Fibroblast of lung (primary cell): ENCODE results near the gene TCF12. TPM values are rescaled to one million over a fixed set of nuclear protein-coding genes. Genes with fewer than 3 reads are reported as not detected.

Experiments used
- DNase-seq, 2 donors: peaks; one replicate each; pipeline versions ENCODE4 v3.0.0 to v3.0.0-alpha.2; 2010; ENCODE audit warnings: low read depth in 2 of 2
- H2AFZ ChIP-seq: 2 replicates; pipeline ENCODE4 v1.5.1; 2012; ENCODE audit warnings: low read length, control low read depth, inconsistent platforms
- H3K27ac ChIP-seq: 2 replicates; pipeline ENCODE4 v1.5.1; 2011; ENCODE audit warnings: low read length, control low read depth; ENCODE audit not compliant: insufficient read depth
- H3K27me3 ChIP-seq: 2 replicates; pipeline ENCODE4 v1.5.1; 2011; ENCODE audit warnings: mild to moderate bottlenecking, low read length; ENCODE audit not compliant: control insufficient read depth, insufficient read depth
- H3K36me3 ChIP-seq: 2 replicates; pipeline ENCODE4 v1.5.1; 2011; ENCODE audit warnings: low read length; ENCODE audit not compliant: control insufficient read depth, insufficient read depth
- H3K4me1 ChIP-seq: 2 replicates; pipeline ENCODE4 v1.5.1; 2011; ENCODE audit warnings: low read length; ENCODE audit not compliant: control insufficient read depth, insufficient read depth; ENCODE audit errors: extremely low read depth
- H3K4me2 ChIP-seq: 2 replicates; pipeline ENCODE4 v1.5.1; 2011; ENCODE audit warnings: low read length, control low read depth; ENCODE audit not compliant: insufficient read depth; ENCODE audit errors: extremely low read depth
- H3K4me3 ChIP-seq, 4 experiments: fragments of 200-600 bp in 1 of 4; sonication (generic) in 1 of 4; replicated peaks in 1 of 4; 2 replicates each; pipeline ENCODE4 v1.5.1; 2011 to 2016; ENCODE audit warnings: low read length in 4 of 4, low read depth in 3 of 4, mild to moderate bottlenecking in 3 of 4, control low read depth in 2 of 4, inconsistent platforms in 1 of 4, mixed read lengths in 1 of 4; ENCODE audit not compliant: insufficient read depth in 1 of 4; ENCODE audit errors: control extremely low read depth in 1 of 4
- H3K79me2 ChIP-seq: 2 replicates; pipeline ENCODE4 v1.5.1; 2012; ENCODE audit warnings: mild to moderate bottlenecking, low read length, inconsistent platforms; ENCODE audit not compliant: control insufficient read depth, insufficient read depth
- H3K9ac ChIP-seq: 2 replicates; pipeline ENCODE4 v1.5.1; 2011; ENCODE audit warnings: mild to moderate bottlenecking, low read length, control low read depth; ENCODE audit not compliant: insufficient read depth
- H3K9me3 ChIP-seq: 2 replicates; pipeline ENCODE4 v1.5.1; 2012; ENCODE audit warnings: low read depth, low read length; ENCODE audit not compliant: control insufficient read depth, insufficient read depth
- H4K20me1 ChIP-seq: 2 replicates; pipeline ENCODE4 v1.5.1; 2011; ENCODE audit warnings: low read length; ENCODE audit not compliant: control insufficient read depth, insufficient read depth; ENCODE audit errors: extremely low read depth
- EZH2 ChIP-seq: IDR thresholded peaks from 2 replicates; pipeline ENCODE4 v1.5.1; 2012; ENCODE audit warnings: low read length, control low read depth, mild to moderate bottlenecking; ENCODE audit errors: missing control alignments
- polyA plus RNA-seq, 2 donors: library from polyadenylated mRNA; depleted of rRNA in 1 of 2; stranded (reverse) in 1 of 2; unstranded in 1 of 2; fragments of >200 nt; gene quantifications; 2 replicates each; pipeline ENCODE4 v1.2.1, GENCODE V29; 2011 to 2012; ENCODE audit warnings: missing spikeins in 1 of 2
- total RNA-seq: library from RNA; depleted of rRNA; stranded (reverse); fragments of >200 nt; gene quantifications from 2 replicates; pipeline ENCODE4 v1.2.1, GENCODE V29; 2014
- TF ChIP-seq, protein P1 (sequence below), 2 donors: IDR thresholded peaks in 1 of 2; conservative IDR thresholded peaks in 1 of 2; 1 replicate in 1 of 2; 2 replicates in 1 of 2; pipeline ENCODE4 v1.5.1; 2011 to 2012; ENCODE audit warnings: low read length in 2 of 2, control low read depth in 1 of 2, inconsistent platforms in 1 of 2, low read depth in 1 of 2, mild to moderate bottlenecking in 1 of 2

The TCF12 gene
- total and polyA plus RNA-seq, 2 donors (not counting 1 experiment from before 2014, with no cell fraction given) = 105 to 232 TPM

- Histone ChIP-seq H2AFZ (no peak overlapping the region), H3K4me2 (no peak overlapping the region), H3K9ac (no peak overlapping the region), H4K20me1 (no peaks in the 10 kb centered on the region), H3K4me3 (no peak overlapping the region), H3K79me2 (peaks cover 57% of the 10 kb centered on the region), H3K27me3 (no peaks in the 10 kb centered on the region), H3K36me3 (no peaks in the 10 kb centered on the region), H3K27ac (no peak overlapping the region), H3K4me1 (no peaks in the 10 kb centered on the region), H3K9me3 (no peaks in the 10 kb centered on the region)
- peak in 1 of 2 donors; percentile 59 for DNase-seq
- TF ChIP-seq, protein P1, sequence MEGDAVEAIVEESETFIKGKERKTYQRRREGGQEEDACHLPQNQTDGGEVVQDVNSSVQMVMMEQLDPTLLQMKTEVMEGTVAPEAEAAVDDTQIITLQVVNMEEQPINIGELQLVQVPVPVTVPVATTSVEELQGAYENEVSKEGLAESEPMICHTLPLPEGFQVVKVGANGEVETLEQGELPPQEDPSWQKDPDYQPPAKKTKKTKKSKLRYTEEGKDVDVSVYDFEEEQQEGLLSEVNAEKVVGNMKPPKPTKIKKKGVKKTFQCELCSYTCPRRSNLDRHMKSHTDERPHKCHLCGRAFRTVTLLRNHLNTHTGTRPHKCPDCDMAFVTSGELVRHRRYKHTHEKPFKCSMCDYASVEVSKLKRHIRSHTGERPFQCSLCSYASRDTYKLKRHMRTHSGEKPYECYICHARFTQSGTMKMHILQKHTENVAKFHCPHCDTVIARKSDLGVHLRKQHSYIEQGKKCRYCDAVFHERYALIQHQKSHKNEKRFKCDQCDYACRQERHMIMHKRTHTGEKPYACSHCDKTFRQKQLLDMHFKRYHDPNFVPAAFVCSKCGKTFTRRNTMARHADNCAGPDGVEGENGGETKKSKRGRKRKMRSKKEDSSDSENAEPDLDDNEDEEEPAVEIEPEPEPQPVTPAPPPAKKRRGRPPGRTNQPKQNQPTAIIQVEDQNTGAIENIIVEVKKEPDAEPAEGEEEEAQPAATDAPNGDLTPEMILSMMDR (conservative IDR thresholded peaks at IDR 0.05 in 1 of 2, IDR thresholded peaks at IDR 0.05 in 1 of 2; ENCODE audit: low read depth in 1 of 2, low read length in 2 of 2) = no peak
- TF ChIP-seq EZH2 = no peak
These were observed 107.7 kb downstream of the TCF12 start for GRCh38 chr15:57026016-57026592.

DNA sequence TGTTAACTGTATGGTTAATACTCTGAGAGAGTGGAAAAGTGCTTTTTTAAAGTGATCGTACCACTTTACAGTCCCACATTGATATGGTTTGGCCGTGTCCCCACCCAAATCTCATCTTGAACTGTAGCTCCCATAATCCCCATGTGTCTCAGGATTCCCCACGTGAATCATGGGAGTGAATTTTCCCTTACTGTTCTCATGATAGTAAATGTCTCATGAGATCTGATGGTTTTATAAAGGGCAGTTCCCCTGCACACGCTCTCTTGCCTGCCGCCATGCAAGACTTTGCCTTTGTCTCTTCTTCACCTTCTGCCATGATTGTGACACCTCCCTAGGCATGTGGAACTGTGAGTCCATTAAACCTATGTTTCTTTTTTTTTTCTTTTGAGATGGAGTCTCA is 109.2 kb downstream of the TCF12 start:
- Histone ChIP-seq H3K9me3 (no peaks in the 10 kb centered on the region), H3K79me2 (peaks cover 63% of the 10 kb centered on the region), H3K4me3 (no peak overlapping the region), H3K27me3 (no peaks in the 10 kb centered on the region), H2AFZ (no peak overlapping the region), H3K4me1 (peaks cover 4% of the 10 kb centered on the region), H3K36me3 (no peaks in the 10 kb centered on the region), H3K4me2 (no peak overlapping the region), H4K20me1 (no peaks in the 10 kb centered on the region), H3K27ac (no peak overlapping the region), H3K9ac (no peak overlapping the region)
- TF ChIP-seq, protein P1 (conservative IDR thresholded peaks at IDR 0.05 in 1 of 2, IDR thresholded peaks at IDR 0.05 in 1 of 2; ENCODE audit: low read depth in 1 of 2, low read length in 2 of 2) = no peak
- TF ChIP-seq EZH2 = no peak
- DNase-seq = no peak

- Histone ChIP-seq H3K27me3 (no peaks in the 10 kb centered on the region), H3K36me3 (no peaks in the 10 kb centered on the region), H4K20me1 (no peaks in the 10 kb centered on the region), H3K79me2 (peaks cover 59% of the 10 kb centered on the region), H3K9ac (no peak overlapping the region), H2AFZ (no peak overlapping the region), H3K4me1 (peaks cover 4% of the 10 kb centered on the region), H3K4me3 (no peak overlapping the region), H3K27ac (no peak overlapping the region), H3K9me3 (no peaks in the 10 kb centered on the region), H3K4me2 (no peak overlapping the region)
- DNase-seq = no peak
- TF ChIP-seq EZH2 = no peak
- TF ChIP-seq, protein P1 (conservative IDR thresholded peaks at IDR 0.05 in 1 of 2, IDR thresholded peaks at IDR 0.05 in 1 of 2; ENCODE audit: low read depth in 1 of 2, low read length in 2 of 2) = no peak
These were observed 109.7 kb downstream of the TCF12 start for GRCh38 chr15:57028176-57028575.
